GM12873 (cell line): ENCODE data around the gene POU6F1.

ENCODE experiments used
- TF ChIP-seq, protein P1 (sequence below): IDR thresholded peaks from 2 replicates; pipeline ENCODE4 v1.5.1; 2012; ENCODE audit warnings: low read depth, mild to moderate bottlenecking, moderate library complexity, low read length, control low read depth; ENCODE audit not compliant: insufficient read depth; ENCODE audit errors: missing control alignments

The POU6F1 gene

DNA sequence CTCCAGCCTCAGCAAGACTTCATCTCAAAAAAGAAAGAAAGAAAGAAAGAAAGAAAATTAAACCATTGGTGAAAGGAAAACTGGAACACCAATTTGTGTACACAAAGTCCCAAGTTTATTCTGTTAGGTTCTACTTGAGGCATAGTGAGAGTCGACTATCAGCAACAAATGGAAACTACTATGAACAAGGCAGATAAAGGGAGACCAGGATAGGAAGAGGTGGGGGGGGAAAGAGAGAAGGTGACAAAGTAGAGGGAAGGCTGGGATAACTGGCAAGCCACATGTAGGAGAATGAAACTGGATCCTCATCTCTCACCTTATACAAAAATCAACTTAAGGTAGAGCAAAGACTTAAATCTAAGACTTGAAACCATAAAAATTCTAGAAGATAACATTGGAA lies 70.6 kb downstream of the POU6F1 start:
- TF ChIP-seq, protein P1, sequence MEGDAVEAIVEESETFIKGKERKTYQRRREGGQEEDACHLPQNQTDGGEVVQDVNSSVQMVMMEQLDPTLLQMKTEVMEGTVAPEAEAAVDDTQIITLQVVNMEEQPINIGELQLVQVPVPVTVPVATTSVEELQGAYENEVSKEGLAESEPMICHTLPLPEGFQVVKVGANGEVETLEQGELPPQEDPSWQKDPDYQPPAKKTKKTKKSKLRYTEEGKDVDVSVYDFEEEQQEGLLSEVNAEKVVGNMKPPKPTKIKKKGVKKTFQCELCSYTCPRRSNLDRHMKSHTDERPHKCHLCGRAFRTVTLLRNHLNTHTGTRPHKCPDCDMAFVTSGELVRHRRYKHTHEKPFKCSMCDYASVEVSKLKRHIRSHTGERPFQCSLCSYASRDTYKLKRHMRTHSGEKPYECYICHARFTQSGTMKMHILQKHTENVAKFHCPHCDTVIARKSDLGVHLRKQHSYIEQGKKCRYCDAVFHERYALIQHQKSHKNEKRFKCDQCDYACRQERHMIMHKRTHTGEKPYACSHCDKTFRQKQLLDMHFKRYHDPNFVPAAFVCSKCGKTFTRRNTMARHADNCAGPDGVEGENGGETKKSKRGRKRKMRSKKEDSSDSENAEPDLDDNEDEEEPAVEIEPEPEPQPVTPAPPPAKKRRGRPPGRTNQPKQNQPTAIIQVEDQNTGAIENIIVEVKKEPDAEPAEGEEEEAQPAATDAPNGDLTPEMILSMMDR = no peak

DNA sequence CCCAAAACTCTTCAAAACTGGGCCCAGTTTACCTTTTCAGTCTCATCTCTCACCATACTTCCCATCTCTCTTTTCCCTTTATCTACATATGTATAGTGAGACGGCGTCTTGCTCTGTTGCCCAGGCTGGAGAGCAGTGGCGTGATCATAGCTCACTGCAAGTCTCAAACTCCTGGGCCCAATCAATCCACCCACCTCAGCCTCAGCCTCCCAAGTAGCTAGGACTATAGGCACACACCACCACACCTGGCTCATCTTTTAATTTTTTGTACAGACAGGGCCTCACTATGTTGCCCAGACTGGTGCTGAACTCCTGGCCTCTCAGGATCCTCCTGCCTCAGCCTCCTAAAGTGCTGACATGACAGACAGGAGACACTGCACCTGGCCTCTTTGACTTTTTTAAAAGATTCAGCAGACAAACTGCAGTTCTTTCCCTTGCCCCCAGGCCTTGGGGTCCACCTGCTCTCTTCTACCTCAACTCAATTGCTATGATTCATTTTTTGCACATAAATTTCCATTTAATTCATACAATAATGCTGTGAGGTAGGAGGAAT lies 78.5 kb downstream of the POU6F1 start:
- TF ChIP-seq, protein P1 = no peak
